ENCODE results near the gene C1GALT1.
A peak's percentile ranks its signal among the peaks of the same experiment; 100 is the strongest.

C1GALT1 gene

DNA sequence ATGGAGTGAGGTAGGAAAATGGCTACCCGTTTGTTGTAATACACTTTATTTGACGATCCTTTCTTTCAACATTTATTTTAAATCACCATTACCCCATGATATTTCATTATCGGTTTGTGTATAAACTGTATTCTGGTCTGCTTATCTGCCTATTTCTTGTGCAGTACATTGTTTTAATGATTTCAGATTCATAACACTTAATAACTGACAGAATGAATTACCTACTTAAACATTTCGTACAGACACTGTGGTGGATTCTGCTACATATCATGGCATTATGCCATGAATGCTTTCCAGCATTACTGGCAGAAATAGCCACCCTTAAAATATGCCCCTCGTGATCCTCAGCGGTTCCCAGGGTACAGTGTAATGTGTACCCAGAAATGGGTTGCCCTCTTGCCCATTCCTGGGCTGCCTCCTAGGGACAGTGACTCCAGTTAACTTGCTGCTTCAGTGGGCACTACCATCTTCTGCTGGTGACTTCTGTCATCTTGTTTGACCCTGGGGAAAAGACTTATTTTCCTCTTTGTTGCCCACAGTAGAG, 74.5 kb downstream of the C1GALT1 start:
- TF ChIP-seq, protein P1, sequence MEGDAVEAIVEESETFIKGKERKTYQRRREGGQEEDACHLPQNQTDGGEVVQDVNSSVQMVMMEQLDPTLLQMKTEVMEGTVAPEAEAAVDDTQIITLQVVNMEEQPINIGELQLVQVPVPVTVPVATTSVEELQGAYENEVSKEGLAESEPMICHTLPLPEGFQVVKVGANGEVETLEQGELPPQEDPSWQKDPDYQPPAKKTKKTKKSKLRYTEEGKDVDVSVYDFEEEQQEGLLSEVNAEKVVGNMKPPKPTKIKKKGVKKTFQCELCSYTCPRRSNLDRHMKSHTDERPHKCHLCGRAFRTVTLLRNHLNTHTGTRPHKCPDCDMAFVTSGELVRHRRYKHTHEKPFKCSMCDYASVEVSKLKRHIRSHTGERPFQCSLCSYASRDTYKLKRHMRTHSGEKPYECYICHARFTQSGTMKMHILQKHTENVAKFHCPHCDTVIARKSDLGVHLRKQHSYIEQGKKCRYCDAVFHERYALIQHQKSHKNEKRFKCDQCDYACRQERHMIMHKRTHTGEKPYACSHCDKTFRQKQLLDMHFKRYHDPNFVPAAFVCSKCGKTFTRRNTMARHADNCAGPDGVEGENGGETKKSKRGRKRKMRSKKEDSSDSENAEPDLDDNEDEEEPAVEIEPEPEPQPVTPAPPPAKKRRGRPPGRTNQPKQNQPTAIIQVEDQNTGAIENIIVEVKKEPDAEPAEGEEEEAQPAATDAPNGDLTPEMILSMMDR (IDR thresholded peaks at IDR 0.05) = no peak
- Histone ChIP-seq H3K9me3 (no peaks in the 10 kb centered on the region), H3K4me3 (ENCODE audit: low read depth in 1 of 2, low read length in 1 of 2) (no peak overlapping the region), H3K4me1 (ENCODE audit: control insufficient read depth in 1 of 2, insufficient read depth in 1 of 2, low read depth in 1 of 2, low read length in 1 of 2) (peaks cover 43 to 48% of the 10 kb centered on the region in 2 experiments), H3K27ac (peak overlapping the region; percentile 89), H3K36me3 (no peaks in the 10 kb centered on the region), H3K27me3 (no peaks in the 10 kb centered on the region)

DNA sequence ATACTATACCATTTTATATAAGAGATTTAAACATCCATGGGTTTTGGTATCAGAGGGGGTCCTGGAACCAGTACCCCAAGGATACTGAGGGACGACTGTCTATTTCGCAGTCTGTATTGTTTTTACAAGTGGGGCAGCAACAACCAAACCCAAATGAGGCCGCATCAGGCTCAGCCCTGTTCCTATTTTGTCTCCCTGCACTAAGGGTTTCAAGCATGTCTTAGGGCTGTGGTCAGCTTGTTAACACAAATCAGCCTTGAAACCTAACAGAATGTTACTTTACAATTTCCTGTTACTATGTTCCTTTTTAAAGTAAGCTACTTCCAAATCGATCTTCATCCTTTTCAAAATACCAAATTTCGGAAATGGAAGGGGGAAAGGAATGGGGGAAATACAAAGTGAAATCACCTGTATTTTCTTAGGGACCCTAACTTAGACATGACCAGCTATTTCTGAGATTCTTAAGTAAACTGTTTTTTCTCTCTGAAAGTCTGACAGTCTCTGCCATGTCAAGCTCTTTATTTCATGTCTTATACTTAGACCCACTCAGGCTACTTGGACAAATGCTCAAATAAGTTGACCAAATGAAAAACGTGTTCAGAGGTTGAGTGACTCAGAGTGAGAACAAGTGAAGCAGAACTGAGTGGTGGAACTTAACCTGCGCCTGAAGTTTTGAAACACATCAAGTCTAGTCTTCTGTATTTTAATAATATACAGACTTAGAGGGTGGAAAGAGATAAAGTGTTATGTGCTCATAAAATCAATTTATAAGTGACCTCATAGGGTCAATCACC, 75.8 kb downstream of the C1GALT1 start:
- TF ChIP-seq, protein P1 (IDR thresholded peaks at IDR 0.05) = no peak
- Histone ChIP-seq H3K36me3 (no peaks in the 10 kb centered on the region), H3K9me3 (no peaks in the 10 kb centered on the region), H3K27ac (peak overlapping the region; percentile 89), H3K4me1 (ENCODE audit: control insufficient read depth in 1 of 2, insufficient read depth in 1 of 2, low read depth in 1 of 2, low read length in 1 of 2) (peaks cover 39 to 40% of the 10 kb centered on the region in 2 experiments), H3K27me3 (no peaks in the 10 kb centered on the region), H3K4me3 (ENCODE audit: low read depth in 1 of 2, low read length in 1 of 2) (peak overlapping the region; percentile 40 to 50)

DNA sequence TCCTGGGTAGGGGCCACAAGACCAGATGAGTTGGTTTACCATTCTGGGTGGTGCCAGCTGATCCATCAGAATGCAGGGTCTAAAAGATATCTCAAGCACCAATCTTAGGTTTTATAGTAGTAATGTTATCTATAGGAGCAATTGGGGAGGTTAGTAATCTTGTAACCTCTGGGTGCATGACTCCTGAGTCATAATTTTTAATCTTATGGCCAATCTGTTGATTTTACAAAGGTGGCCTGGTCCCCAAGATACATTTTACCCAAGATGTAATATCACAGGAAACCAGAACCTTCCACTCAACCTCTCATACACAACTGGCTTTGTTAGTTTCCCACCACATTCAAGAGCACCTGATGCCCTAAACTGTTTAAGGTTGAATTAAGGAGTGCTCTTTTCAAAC, 79.5 kb downstream of the C1GALT1 start:
- Histone ChIP-seq H3K27me3 (no peaks in the 10 kb centered on the region), H3K4me1 (ENCODE audit: control insufficient read depth in 1 of 2, insufficient read depth in 1 of 2, low read depth in 1 of 2, low read length in 1 of 2) (peaks cover 36 to 38% of the 10 kb centered on the region in 2 experiments), H3K27ac (no peak overlapping the region), H3K9me3 (no peaks in the 10 kb centered on the region), H3K36me3 (no peaks in the 10 kb centered on the region), H3K4me3 (ENCODE audit: low read depth in 1 of 2, low read length in 1 of 2) (no peak overlapping the region)
- TF ChIP-seq, protein P1 (IDR thresholded peaks at IDR 0.05) = no peak

DNA sequence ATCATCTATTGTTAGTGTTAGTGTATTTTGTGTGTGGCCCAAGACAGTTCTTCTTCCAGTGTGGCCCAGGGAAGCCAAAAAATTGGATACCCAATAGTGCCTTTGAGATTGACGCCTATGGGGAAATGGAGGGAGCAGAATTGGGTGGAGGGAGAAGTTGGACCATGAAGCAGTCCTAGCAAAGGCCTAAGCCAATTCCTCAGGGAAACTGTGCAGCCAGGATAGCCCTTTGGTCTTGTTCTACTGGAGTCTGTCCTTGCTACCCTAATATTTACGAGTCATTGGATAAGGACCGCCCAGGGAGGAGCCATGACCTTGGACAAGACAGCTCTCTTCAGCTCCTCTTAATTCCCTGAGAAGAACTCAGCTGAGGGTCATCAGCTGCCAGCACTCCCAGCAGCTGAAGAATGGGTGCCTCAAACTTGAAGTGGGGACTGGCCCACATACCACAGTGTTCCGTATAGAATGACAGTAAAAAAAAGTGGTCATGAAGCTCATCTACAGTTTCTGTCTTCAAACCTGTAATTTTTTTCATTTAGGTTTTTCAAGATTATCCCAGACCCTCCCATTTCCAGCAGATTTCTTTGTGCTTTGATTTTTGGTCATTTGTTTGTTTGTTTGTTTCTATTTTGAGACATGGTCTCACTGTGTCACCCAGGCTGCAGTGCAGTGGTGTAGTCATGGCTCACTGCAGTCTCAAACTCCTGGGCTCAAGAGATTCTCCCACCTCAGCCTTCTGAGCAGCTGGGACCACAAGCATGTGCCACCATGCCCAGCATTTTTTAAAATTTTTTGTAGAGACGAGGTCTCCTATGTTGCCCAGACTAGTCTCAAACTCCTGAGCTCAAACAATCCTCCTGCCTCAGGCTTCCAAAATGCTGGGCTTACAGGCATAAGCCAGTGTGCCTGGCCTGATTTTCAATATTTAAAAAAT, 81.2 kb downstream of the C1GALT1 start:
- no peak overlapping the region for H3K27ac ChIP-seq
- H3K36me3 ChIP-seq = no peaks in the 10 kb centered on the region
- no peaks in the 10 kb centered on the region for H3K9me3 ChIP-seq
- H3K4me1 ChIP-seq (ENCODE audit: control insufficient read depth in 1 of 2, insufficient read depth in 1 of 2, low read depth in 1 of 2, low read length in 1 of 2) = peaks cover 19 to 21% of the 10 kb centered on the region in 2 experiments
- no peak overlapping the region for H3K4me3 ChIP-seq (ENCODE audit: low read depth in 1 of 2, low read length in 1 of 2)
- H3K27me3 ChIP-seq = no peaks in the 10 kb centered on the region
- TF ChIP-seq, protein P1 (IDR thresholded peaks at IDR 0.05) = no peak

DNA sequence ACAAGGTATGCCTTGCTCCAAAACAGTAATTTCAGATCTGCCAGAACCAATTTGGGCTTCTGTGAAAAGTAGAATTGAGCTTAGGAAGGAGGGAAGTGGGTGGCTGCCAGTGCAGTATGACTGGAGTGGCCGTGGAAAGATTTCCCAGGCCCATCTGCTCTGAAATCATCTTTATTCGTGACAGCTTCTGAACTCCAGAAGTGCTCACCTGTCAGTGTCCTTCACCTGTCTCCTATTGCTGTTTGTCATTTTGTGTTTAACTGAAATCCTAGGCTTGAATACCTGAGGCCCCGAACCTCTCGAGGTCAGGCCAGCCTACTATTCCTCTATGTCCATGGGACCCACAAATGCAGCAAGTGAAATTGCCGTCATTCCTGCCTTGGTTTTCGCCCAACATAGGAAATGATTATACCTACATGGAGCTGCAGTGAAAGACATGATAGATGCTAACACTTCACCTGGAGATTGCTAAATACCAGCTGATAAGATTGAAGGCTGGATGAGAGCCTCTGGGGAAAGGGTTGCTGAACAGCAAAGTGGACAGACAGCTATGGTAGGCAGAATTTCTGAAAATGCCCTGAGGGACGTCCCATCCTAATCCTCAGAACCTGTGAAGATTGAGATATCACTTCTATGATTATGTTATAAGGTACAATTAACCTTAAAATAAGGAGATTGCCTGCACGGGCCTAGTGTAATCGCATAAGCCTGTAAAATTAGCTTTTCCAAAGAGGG, 82.1 kb downstream of the C1GALT1 start:
- H3K27me3 ChIP-seq = no peaks in the 10 kb centered on the region
- no peak overlapping the region for H3K27ac ChIP-seq
- no peak overlapping the region for H3K4me3 ChIP-seq (ENCODE audit: low read depth in 1 of 2, low read length in 1 of 2)
- H3K9me3 ChIP-seq = no peaks in the 10 kb centered on the region
- H3K36me3 ChIP-seq = no peaks in the 10 kb centered on the region
- H3K4me1 ChIP-seq (ENCODE audit: control insufficient read depth in 1 of 2, insufficient read depth in 1 of 2, low read depth in 1 of 2, low read length in 1 of 2) = peaks cover 13 to 15% of the 10 kb centered on the region in 2 experiments
- TF ChIP-seq, protein P1 (IDR thresholded peaks at IDR 0.05) = no peak

All from neutrophil (primary cell).